GM19438 (cell line): ENCODE measurements around the gene CEBPA.

Source experiments
- ATAC-seq: cut with Tn5 transposase; IDR thresholded peaks from one replicate; pipeline ENCODE4 v1.9.1; 2021; ENCODE audit warnings: low read depth; ENCODE audit not compliant: unreplicated experiment

CEBPA gene

GRCh38 chr19:33275933-33276619, 26.3 kb downstream of the CEBPA start:
- no peak for ATAC-seq

GRCh38 chr19:33275559-33275932, 26.8 kb downstream of the CEBPA start:
- no peak for ATAC-seq

- no peak for ATAC-seq
Measured at GRCh38 chr19:33274663-33275558, 27.4 kb downstream of the CEBPA start.

GRCh38 chr19:33273881-33274662, 28.3 kb downstream of the CEBPA start:
- no peak for ATAC-seq

GRCh38 chr19:33273065-33273736, 29.1 kb downstream of the CEBPA start:
- ATAC-seq, result no peak

- no peak for ATAC-seq
Measured at GRCh38 chr19:33271246-33272021, 30.9 kb downstream of the CEBPA start.

GRCh38 chr19:33270769-33271168, 31.6 kb downstream of the CEBPA start:
- no peak for ATAC-seq

- no peak for ATAC-seq
Measured at GRCh38 chr19:33269016-33269415, 33.3 kb downstream of the CEBPA start.

- no peak for ATAC-seq
Measured at GRCh38 chr19:33268162-33268991, 34.0 kb downstream of the CEBPA start.

GRCh38 chr19:33267706-33268105, 34.6 kb downstream of the CEBPA start:
- no peak for ATAC-seq

- ATAC-seq, result no peak
Measured at GRCh38 chr19:33266974-33267484, 35.3 kb downstream of the CEBPA start.

- no peak for ATAC-seq
Measured at GRCh38 chr19:33264881-33265445, 37.4 kb downstream of the CEBPA start.

- ATAC-seq, result no peak
Measured at GRCh38 chr19:33263325-33264023, 38.9 kb downstream of the CEBPA start.

- ATAC-seq, result no peak
Measured at GRCh38 chr19:33261511-33262189, 40.7 kb downstream of the CEBPA start.

- ATAC-seq, result no peak
Measured at GRCh38 chr19:33260628-33261418, 41.5 kb downstream of the CEBPA start.

GRCh38 chr19:33259539-33259938, 42.8 kb downstream of the CEBPA start:
- ATAC-seq, result no peak
